ENCODE measurements around the gene ZSCAN9. TPM values are rescaled to one million over a fixed set of nuclear protein-coding genes. Genes with fewer than 3 reads are reported as not detected.

The ZSCAN9 gene
- total RNA-seq, 2 donors from 2014 or later = 11.6 to 29.0 TPM

DNA sequence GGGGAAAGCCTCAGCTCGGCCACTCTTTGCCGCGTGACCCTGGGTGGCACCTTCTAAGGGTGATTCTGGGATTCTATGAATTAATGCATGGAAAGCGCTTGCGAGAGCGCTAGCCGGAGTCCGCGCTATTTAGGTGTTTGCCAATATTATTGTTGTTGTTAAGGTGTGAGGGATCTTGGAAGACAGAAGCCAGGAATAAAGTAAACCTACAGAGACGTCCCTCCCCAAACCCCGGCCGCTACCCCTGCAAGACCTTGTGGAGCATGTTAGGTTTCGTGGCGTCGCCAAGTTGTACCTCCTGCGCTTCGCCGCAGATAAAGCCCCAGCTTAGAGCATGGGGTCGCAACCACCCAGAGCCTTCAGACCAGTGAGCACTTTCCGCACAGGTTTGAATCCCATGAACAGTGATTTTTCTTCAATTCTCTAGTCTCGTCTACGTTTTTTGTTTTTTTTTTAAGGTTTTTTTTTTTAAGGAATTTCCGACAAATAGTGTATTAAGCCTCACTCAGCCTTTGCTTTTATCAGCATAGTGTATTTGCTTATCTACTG is 16.9 kb upstream of the ZSCAN9 start:
- Histone ChIP-seq H3K9me3 (peaks cover 8% of the 10 kb centered on the region), H3K4me3 (peak overlapping the region; percentile 49), H3K4me1 (ENCODE audit: control insufficient read depth in 1 of 2, low read depth in 2 of 2) (peaks cover 0 to 18% of the 10 kb centered on the region in 2 donors), H3K36me3 (no peaks in the 10 kb centered on the region), H3K27ac (no peak overlapping the region), H3K27me3 (replicated peaks; ENCODE audit: insufficient read depth) (peaks cover 15% of the 10 kb centered on the region)
- TF ChIP-seq, protein P1, sequence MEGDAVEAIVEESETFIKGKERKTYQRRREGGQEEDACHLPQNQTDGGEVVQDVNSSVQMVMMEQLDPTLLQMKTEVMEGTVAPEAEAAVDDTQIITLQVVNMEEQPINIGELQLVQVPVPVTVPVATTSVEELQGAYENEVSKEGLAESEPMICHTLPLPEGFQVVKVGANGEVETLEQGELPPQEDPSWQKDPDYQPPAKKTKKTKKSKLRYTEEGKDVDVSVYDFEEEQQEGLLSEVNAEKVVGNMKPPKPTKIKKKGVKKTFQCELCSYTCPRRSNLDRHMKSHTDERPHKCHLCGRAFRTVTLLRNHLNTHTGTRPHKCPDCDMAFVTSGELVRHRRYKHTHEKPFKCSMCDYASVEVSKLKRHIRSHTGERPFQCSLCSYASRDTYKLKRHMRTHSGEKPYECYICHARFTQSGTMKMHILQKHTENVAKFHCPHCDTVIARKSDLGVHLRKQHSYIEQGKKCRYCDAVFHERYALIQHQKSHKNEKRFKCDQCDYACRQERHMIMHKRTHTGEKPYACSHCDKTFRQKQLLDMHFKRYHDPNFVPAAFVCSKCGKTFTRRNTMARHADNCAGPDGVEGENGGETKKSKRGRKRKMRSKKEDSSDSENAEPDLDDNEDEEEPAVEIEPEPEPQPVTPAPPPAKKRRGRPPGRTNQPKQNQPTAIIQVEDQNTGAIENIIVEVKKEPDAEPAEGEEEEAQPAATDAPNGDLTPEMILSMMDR (IDR thresholded peaks at IDR 0.05) = no peak
- ATAC-seq (ENCODE audit: insufficient number of reproducible peaks, low FRiP score, low read depth) (no peak), DNase-seq (ENCODE audit: low spot score) (no peak)

DNA sequence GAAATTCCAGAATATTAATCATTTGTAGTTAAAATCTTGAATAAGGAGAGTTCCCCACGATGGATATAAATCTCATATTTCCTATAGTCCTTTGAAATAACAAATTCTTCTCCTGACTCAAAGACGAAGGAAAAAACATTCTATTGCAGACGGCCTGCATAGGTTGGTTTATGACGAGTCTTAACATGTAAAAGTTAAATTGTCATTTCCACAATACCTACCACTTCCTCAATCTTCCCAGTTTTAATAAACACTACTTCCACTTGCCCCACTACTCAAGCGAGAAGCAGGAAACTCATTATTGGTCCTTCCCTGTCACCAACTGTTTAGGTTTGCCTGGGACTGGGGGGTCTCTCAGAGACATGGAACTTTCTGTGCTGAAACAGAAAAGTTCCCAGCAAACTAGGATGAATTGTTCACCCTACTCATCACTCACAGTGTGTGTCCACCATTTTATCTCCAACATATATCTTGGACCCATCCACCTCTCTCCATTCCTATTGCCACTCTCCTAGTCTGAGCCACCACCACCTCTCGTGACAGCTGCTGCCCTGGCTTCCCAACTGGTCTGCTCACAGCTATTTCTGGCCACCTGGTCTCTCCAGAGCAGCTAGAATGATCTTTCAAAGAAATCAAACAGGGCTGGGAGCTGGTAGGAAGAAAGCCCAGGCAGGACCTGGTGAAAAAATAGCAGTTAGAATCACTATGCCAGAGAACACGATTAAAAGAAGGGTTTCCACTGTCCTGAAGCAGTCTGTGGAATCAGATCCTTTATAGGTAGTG is 15.1 kb upstream of the ZSCAN9 start:
- Histone ChIP-seq H3K4me1 (ENCODE audit: control insufficient read depth in 1 of 2, low read depth in 2 of 2) (peaks cover 0 to 18% of the 10 kb centered on the region in 2 donors), H3K4me3 (no peak overlapping the region), H3K9me3 (no peaks in the 10 kb centered on the region), H3K27ac (no peak overlapping the region), H3K36me3 (no peaks in the 10 kb centered on the region), H3K27me3 (replicated peaks; ENCODE audit: insufficient read depth) (peaks cover 15% of the 10 kb centered on the region)
- DNase-seq (ENCODE audit: low spot score) (no peak), ATAC-seq (ENCODE audit: insufficient number of reproducible peaks, low FRiP score, low read depth) (no peak)
- TF ChIP-seq, protein P1 (IDR thresholded peaks at IDR 0.05) = no peak

DNA sequence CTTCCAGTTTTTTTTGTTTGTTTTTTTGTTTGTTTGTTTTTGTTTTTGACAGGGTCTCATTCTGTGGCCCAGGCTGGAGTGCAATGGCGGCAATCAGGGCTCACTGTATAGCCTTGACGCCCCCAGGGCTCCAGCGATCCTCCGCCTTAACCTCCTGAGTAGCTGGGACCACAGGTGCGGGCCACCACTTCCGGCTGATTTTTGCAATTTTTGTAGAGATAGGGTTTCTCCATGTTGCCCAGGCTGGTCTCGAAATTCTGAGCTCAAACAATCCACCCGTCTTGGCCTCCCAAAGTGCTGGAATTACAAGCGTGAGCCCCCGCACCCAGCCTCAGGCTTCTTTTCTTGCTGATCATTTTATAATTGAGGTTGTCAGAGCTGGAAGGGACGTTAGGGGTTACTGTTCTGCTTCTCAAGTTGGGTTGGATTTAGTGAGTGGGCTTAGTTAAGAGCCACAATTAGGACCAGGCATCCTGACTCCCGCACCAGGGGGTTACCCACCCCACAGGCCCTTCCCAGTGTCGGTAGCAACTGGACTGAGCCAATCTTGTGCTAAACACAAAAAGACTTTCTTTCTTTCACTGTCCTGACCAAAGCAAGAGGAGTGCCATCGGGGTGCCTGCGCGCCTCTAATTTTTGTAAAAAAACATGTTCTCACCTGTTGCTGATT is 13.1 kb upstream of the ZSCAN9 start:
- ATAC-seq (ENCODE audit: insufficient number of reproducible peaks, low FRiP score, low read depth) = no peak
- Histone ChIP-seq H3K4me1 (ENCODE audit: control insufficient read depth in 1 of 2, low read depth in 2 of 2) (peaks cover 0 to 18% of the 10 kb centered on the region in 2 donors), H3K9me3 (no peaks in the 10 kb centered on the region), H3K27ac (no peak overlapping the region), H3K27me3 (replicated peaks; ENCODE audit: insufficient read depth) (peaks cover 15% of the 10 kb centered on the region), H3K36me3 (no peaks in the 10 kb centered on the region), H3K4me3 (peak overlapping the region; percentile 60)
- TF ChIP-seq, protein P1 (IDR thresholded peaks at IDR 0.05) = no peak
- no peak for DNase-seq (ENCODE audit: low spot score)

DNA sequence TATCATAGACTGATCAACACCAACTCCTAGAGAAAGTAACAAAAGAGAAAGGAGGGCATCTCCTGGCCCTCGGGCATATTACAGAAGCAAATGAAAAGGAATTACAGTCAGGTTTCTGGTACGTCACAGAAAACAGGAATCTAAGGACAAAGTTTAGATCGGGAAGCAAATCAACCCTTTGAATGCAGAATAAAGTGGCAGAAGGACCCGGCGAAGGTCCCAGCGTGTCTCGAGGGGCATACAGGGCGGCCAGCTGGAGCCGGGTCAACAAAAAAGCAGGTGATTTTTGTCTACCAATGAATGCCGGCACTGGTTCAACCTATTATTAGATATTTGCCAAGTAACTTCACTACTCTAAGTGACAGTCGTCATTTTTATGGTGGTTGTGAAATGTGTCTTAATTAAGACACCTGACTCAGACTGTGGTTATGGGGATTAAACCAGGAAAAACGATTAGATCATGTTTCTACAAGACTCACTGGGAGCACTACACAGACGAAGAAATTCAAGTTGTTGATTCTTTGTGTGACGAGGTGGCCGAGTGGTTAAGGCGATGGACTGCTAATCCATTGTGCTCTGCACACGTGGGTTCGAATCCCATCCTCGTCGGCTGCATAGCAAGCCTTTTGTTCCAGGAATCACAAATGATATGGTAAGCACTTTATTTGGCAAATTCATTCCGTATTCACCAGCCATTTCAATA is 12.4 kb upstream of the ZSCAN9 start:
- no peak for DNase-seq (ENCODE audit: low spot score)
- TF ChIP-seq, protein P1 (IDR thresholded peaks at IDR 0.05) = no peak
- no peaks in the 10 kb centered on the region for H3K36me3 ChIP-seq
- H3K27ac ChIP-seq = no peak overlapping the region
- H3K27me3 ChIP-seq (replicated peaks; ENCODE audit: insufficient read depth) = peaks cover 15% of the 10 kb centered on the region
- peak; percentile 82 for ATAC-seq (ENCODE audit: insufficient number of reproducible peaks, low FRiP score, low read depth)
- peak overlapping the region; percentile 60 for H3K4me3 ChIP-seq
- no peaks in the 10 kb centered on the region for H3K9me3 ChIP-seq
- H3K4me1 ChIP-seq (ENCODE audit: control insufficient read depth in 1 of 2, low read depth in 2 of 2) = peaks cover 0 to 18% of the 10 kb centered on the region in 2 donors

DNA sequence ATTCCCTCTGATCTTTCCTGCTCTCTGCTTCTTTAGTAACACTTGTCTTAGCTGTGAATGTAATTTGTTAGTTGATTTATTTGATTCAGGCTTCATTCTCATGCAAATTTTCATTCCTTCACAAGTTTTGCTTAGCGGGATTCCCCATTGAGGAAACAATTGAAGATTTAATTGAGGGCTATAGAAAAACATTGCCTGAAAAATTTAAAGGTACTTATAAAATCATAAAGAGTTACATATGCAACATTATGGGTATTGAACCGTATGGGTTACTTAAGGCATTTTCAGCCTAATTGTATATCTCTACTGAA is 11.9 kb upstream of the ZSCAN9 start:
- Histone ChIP-seq H3K27me3 (replicated peaks; ENCODE audit: insufficient read depth) (peaks cover 12% of the 10 kb centered on the region), H3K4me3 (peak overlapping the region; percentile 60), H3K4me1 (ENCODE audit: control insufficient read depth in 1 of 2, low read depth in 2 of 2) (peaks cover 3 to 17% of the 10 kb centered on the region in 2 donors), H3K36me3 (no peaks in the 10 kb centered on the region), H3K27ac (no peak overlapping the region), H3K9me3 (no peaks in the 10 kb centered on the region)
- TF ChIP-seq, protein P1 (IDR thresholded peaks at IDR 0.05) = no peak
- no peak for ATAC-seq (ENCODE audit: insufficient number of reproducible peaks, low FRiP score, low read depth)
- DNase-seq (ENCODE audit: low spot score) = no peak
